MCF 10A (cell line): ENCODE measurements around the gene SNX22. TPM values are rescaled to one million over a fixed set of nuclear protein-coding genes. Genes with fewer than 3 reads are reported as not detected.

Experiments used
- Bru-seq: library from RNA; stranded (reverse); fragments of 400-500 nt; gene quantifications from one replicate; lab custom pipeline; 2021; lab: Mats Ljungman, UMichigan
- BruChase-seq, 2 experiments: library from RNA; stranded (reverse); fragments of 400-500 nt; gene quantifications; one replicate each; lab custom pipeline; 2021; lab: Mats Ljungman, UMichigan
- BruUV-seq: library from RNA; stranded (reverse); fragments of 400-500 nt; replicated peaks from 2 replicates; lab custom pipeline; 2021; lab: Mats Ljungman, UMichigan
- CTCF ChIA-PET: fragments of 300-600 bp; sonication (Branson Sonifier 250); formaldehyde crosslinking; extraction: SDS; loops from one replicate; lab custom pipeline; 2021; ENCODE audit warnings: antibody characterized with exemption, inconsistent platforms; lab: Yijun Ruan, JAX
- POLR2A ChIA-PET: fragments of 300-600, 350-650 bp; sonication (Branson Sonifier 250); formaldehyde crosslinking; extraction: SDS; loops from one replicate; lab custom pipeline; 2020; ENCODE audit warnings: antibody characterized with exemption, inconsistent platforms; lab: Yijun Ruan, JAX
- DNase-seq: peaks from one replicate; pipeline ENCODE4 v3.0.0-alpha.2; 2018; ENCODE audit not compliant: unreplicated experiment
- H3K27ac Mint-ChIP-seq: one replicate; pipeline ENCODE4 v1.8.0; 2022; ENCODE audit warnings: mild to moderate bottlenecking, low read depth, mixed read lengths; ENCODE audit not compliant: unreplicated experiment
- H3K27me3 Mint-ChIP-seq: one replicate; pipeline ENCODE4 v1.8.0; 2022; ENCODE audit warnings: mixed read lengths; ENCODE audit not compliant: insufficient read depth, unreplicated experiment
- H3K36me3 Mint-ChIP-seq: one replicate; pipeline ENCODE4 v1.8.0; 2022; ENCODE audit warnings: mild to moderate bottlenecking, moderate library complexity, mixed read lengths; ENCODE audit not compliant: insufficient read depth, unreplicated experiment
- H3K4me1 Mint-ChIP-seq: one replicate; pipeline ENCODE4 v1.8.0; 2022; ENCODE audit warnings: mixed read lengths; ENCODE audit not compliant: insufficient read depth, unreplicated experiment
- H3K4me3 Mint-ChIP-seq: one replicate; pipeline ENCODE4 v1.8.0; 2022; ENCODE audit warnings: mild to moderate bottlenecking, moderate library complexity, mixed read lengths; ENCODE audit not compliant: unreplicated experiment
- H3K9me3 Mint-ChIP-seq: one replicate; pipeline ENCODE4 v1.8.0; 2022; ENCODE audit warnings: mixed read lengths; ENCODE audit not compliant: unreplicated experiment
- intact Hi-C: fragments of 100-400 bp; cut with micrococcal nuclease; formaldehyde crosslinking; loops from 2 replicates; pipeline ENCODE4 v1.14.1; 2022
- long read RNA-seq: library from polyadenylated mRNA; stranded (forward); transcript quantifications from one replicate; pipeline ENCODE4 v2.0.0, GENCODE V29; 2022
- total RNA-seq: library from RNA; stranded (reverse); gene quantifications from 2 replicates; pipeline ENCODE4 v1.2.3, GENCODE V29; 2022
- TF ChIP-seq, protein P1 (sequence below): fragments of 200-600 bp; IDR thresholded peaks from one replicate; pipeline ENCODE4 v1.8.0; 2022; ENCODE audit warnings: antibody characterized with exemption, mild to moderate bottlenecking; ENCODE audit not compliant: unreplicated experiment

SNX22 gene
- 0.16 and 0.25 TPM in 2 replicates for total RNA-seq
- percentile 22 among the genes with signal in this experiment for Bru-seq, nascent RNA
- percentile 27 among the genes with signal in this experiment for BruChase-seq, experiment 1, labeled RNA remaining after a 6-hour chase
- percentile 28 among the genes with signal in this experiment for BruChase-seq, experiment 2, labeled RNA remaining after a 2-hour chase
- long read RNA-seq, partial matches to known transcripts, result 0 of 2 reads
- long read RNA-seq, other reads (novel, unspliced or antisense), result 2 of 2 reads

DNA sequence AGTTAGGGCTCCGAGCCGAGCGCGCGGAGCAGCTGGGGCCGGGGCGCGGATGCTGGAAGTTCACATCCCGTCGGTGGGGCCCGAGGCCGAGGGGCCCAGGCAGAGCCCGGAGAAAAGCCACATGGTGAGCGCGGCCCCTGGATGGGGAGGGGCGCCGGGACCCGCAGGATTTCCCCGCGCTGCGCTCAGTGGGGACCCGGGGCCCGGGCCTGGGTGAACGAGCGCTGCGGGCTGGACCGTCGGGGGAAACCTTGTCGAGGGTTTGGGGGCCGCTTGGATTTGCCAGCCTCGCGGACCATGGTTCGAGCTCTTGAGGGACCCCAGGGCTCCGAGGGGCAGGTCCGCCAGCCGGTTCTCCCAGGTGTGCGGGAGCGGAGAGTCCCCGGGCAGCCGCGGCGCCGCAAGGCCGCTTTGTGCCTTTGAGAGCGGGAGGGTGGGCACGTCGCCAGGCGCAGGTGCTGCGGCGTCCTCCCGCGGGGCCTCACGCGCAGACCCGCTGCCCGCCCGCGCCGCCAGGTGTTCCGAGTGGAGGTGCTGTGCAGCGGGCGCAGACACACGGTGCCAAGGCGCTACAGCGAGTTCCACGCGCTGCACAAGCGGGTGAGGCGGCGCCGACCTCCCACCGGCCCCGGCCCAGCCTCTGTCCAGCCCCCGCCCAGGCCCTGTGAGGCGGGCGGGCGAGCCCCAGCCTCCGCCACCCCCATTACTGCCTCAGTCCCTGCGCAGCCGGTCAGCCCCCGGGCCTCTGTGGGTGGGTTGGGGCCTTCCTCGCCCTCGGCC lies at the start of gene SNX22:
SNX22 (plus strand) TSS at position 5 of the 780 bp plus-strand sequence; CDS start at position 50, 45 bp downstream.
- intact Hi-C loops, result loop anchor here (2.0 kb wide), 1 partner anchor 57 kb away; the partner anchor contains the start of gene SNX1
- ChIA-PET CTCF (interaction anchor here (0.6 to 1.9 kb wide), 5 partner anchors 18 to 1569 kb away, joined by 3 to 14 read pairs (median 4); no protein-coding TSS in a partner anchor), POLR2A (interaction anchor here (3.0 kb wide), 1 partner anchor 11 kb away, joined by 40 read pairs; the partner anchor contains the start of gene PPIB)
- TF ChIP-seq, protein P1, sequence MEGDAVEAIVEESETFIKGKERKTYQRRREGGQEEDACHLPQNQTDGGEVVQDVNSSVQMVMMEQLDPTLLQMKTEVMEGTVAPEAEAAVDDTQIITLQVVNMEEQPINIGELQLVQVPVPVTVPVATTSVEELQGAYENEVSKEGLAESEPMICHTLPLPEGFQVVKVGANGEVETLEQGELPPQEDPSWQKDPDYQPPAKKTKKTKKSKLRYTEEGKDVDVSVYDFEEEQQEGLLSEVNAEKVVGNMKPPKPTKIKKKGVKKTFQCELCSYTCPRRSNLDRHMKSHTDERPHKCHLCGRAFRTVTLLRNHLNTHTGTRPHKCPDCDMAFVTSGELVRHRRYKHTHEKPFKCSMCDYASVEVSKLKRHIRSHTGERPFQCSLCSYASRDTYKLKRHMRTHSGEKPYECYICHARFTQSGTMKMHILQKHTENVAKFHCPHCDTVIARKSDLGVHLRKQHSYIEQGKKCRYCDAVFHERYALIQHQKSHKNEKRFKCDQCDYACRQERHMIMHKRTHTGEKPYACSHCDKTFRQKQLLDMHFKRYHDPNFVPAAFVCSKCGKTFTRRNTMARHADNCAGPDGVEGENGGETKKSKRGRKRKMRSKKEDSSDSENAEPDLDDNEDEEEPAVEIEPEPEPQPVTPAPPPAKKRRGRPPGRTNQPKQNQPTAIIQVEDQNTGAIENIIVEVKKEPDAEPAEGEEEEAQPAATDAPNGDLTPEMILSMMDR, result no peak
- no peak for DNase-seq
- H3K27me3 Mint-ChIP-seq, result no peaks in the 10 kb centered on the region
- no peaks in the 10 kb centered on the region for H3K9me3 Mint-ChIP-seq
- H3K27ac Mint-ChIP-seq, result no peak within 1 kb of the TSS
- peaks cover 6% of the 10 kb centered on the region for H3K4me1 Mint-ChIP-seq
- peaks cover 29% of the 10 kb centered on the region for H3K36me3 Mint-ChIP-seq
- no TSS peak for BruUV-seq
- H3K4me3 Mint-ChIP-seq, result no peak within 1 kb of the TSS

DNA sequence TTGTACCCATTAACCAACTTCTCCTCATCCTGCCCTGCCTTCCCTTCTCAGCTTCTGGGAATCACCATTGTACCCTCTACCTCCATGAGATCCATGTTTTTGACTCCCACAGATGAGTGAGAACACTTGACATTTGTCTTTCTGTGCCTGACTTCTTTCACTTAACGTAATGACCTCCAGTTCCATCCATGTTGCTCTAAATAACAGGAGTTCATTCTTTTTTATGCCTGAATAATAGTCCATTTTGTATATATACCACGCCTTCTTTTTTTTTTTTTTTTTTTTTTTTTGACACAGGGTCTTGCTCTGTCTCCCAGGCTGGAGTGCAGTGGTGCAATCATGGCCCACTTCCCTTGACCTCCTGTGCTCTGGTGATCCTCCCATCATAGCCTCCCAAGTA lies 49.0 kb upstream of the SNX22 start:
- no peak overlapping the region for H3K4me3 Mint-ChIP-seq
- H3K27ac Mint-ChIP-seq, result no peak overlapping the region
- intact Hi-C loops, result no loop called here
- no peaks in the 10 kb centered on the region for H3K27me3 Mint-ChIP-seq
- H3K9me3 Mint-ChIP-seq, result no peaks in the 10 kb centered on the region
- no peak for DNase-seq
- TF ChIP-seq, protein P1, result no peak
- H3K36me3 Mint-ChIP-seq, result peaks cover 12% of the 10 kb centered on the region
- ChIA-PET CTCF (no interaction called here), POLR2A (interaction anchor here (0.7 to 0.9 kb wide), 2 partner anchors 8 to 1027 kb away, joined by 3 read pairs; no protein-coding TSS in a partner anchor)
- no TSS peak for BruUV-seq
- peaks cover 13% of the 10 kb centered on the region for H3K4me1 Mint-ChIP-seq

DNA sequence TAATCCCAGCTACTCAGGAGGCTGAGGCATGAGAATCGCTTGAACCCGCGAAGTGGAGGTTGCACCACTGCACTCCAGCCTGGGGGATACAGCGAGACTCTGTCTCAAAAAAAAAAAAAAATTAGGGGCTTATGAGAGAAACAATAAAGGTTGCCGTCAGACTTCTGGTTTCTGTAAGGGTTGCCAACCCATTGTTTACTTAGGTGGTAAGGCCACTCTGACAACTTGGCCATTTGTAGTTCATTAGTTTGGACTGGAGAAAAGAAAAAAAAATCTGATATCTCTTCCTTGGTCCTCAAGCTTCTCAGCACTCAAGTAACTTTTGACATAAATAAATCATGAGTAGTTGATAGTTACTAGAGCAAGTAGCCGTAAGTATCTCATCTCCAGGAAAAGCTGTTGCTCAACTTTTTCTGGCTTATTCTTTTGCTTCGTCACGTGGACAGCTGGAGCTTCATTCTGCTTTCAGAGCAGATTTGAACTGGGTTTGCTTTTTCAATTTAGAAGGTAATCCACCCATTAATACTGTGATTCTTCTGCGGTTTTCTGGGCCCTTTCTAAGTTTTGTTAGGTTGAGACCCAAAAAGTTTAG lies 46.3 kb upstream of the SNX22 start:
- intact Hi-C loops, result no loop called here
- no TSS peak for BruUV-seq
- peaks cover 5% of the 10 kb centered on the region for H3K4me1 Mint-ChIP-seq
- peak; percentile 71 for DNase-seq
- H3K27ac Mint-ChIP-seq, result no peak overlapping the region
- H3K36me3 Mint-ChIP-seq, result peaks cover 5% of the 10 kb centered on the region
- H3K27me3 Mint-ChIP-seq, result no peaks in the 10 kb centered on the region
- ChIA-PET POLR2A (interaction anchor here (0.7 to 1.4 kb wide), 3 partner anchors 9 to 57 kb away, joined by 4 to 13 read pairs (median 9); partner anchors contain the start of genes CIAO2A, PPIB and SNX1), CTCF (interaction anchor here (0.6 to 2.6 kb wide), 3 partner anchors 10 to 623 kb away, joined by 6 to 14 read pairs (median 9); no protein-coding TSS in a partner anchor)
- TF ChIP-seq, protein P1, result no peak
- no peak overlapping the region for H3K4me3 Mint-ChIP-seq
- H3K9me3 Mint-ChIP-seq, result no peaks in the 10 kb centered on the region
